ENCODE measurements around the gene MCCC1. TPM values are rescaled to one million over a fixed set of nuclear protein-coding genes. Genes with fewer than 3 reads are reported as not detected.

The MCCC1 gene
- total RNA-seq, 4 donors from 2014 or later = 24.8 to 58.7 (median 34.7) TPM

DNA sequence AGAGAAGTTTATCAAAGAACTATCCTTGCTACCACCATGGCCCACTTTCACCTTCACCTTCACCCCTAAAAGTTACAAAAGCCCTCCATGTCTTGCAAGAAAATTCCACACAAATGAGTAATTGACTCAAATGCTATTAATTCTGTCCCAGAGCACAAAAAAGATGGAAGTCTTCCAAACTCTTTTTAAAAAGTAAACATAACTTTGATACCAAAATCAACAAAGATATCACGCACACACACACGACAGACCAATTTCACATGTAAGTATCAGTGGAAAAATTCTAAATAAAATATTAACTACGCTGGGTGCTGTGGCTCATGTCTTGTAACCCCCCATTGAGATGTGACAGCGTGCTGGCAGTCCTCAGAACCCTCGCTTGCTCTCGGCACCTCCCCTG lies 1.1 kb upstream of the MCCC1 start:
- H3K9me3 ChIP-seq = no peaks in the 10 kb centered on the region
- no peak for DNase-seq (ENCODE audit: low spot score in 2 of 2)

DNA sequence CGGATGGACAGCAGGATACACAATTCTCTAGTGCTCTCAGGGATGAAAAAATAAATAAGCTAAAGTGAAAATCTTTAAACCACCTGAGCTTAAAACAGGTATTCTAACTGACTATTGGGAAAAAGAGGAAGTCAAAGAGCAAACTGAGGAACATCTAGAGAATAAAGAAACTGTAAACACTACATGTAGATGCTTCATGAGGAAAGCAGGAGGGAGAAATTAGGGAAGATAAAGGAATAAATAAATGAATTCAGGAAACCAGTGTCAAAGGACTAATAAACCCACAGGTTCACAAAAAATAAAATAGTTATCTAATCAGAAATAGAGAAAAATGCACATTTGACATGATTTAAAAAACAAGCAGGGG lies 525 bp upstream of the MCCC1 start:
- H3K27me3 ChIP-seq = no peaks in the 10 kb centered on the region
- H3K4me1 ChIP-seq = peaks cover 22% of the 10 kb centered on the region
- peak overlapping the region; percentile 86 for H3K4me3 ChIP-seq
- no peak for DNase-seq (ENCODE audit: low spot score in 2 of 2)
- peak overlapping the region; percentile 92 for H3K27ac ChIP-seq
- no peaks in the 10 kb centered on the region for H3K9me3 ChIP-seq
- WGBS = 0% methylated on average over 1 of the region's 1 CpG
- no peaks in the 10 kb centered on the region for H3K36me3 ChIP-seq
- no peak for TF ChIP-seq EP300 (IDR thresholded peaks at IDR 0.05)
- TF ChIP-seq POLR2AphosphoS5 (IDR thresholded peaks at IDR 0.05) = no peak
- TF ChIP-seq, protein P1, sequence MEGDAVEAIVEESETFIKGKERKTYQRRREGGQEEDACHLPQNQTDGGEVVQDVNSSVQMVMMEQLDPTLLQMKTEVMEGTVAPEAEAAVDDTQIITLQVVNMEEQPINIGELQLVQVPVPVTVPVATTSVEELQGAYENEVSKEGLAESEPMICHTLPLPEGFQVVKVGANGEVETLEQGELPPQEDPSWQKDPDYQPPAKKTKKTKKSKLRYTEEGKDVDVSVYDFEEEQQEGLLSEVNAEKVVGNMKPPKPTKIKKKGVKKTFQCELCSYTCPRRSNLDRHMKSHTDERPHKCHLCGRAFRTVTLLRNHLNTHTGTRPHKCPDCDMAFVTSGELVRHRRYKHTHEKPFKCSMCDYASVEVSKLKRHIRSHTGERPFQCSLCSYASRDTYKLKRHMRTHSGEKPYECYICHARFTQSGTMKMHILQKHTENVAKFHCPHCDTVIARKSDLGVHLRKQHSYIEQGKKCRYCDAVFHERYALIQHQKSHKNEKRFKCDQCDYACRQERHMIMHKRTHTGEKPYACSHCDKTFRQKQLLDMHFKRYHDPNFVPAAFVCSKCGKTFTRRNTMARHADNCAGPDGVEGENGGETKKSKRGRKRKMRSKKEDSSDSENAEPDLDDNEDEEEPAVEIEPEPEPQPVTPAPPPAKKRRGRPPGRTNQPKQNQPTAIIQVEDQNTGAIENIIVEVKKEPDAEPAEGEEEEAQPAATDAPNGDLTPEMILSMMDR (IDR thresholded peaks at IDR 0.05) = no peak
- TF ChIP-seq POLR2A (IDR thresholded peaks at IDR 0.05) = no peak

More for the DNA sequence above, 1.1 kb upstream of the MCCC1 start:
- no peaks in the 10 kb centered on the region for H3K36me3 ChIP-seq
- H3K27me3 ChIP-seq = no peaks in the 10 kb centered on the region
- H3K27ac ChIP-seq = peak overlapping the region; percentile 92
- H3K4me3 ChIP-seq = no peak overlapping the region
- WGBS = 92% methylated on average over 6 of the region's 6 CpGs
- peaks cover 21% of the 10 kb centered on the region for H3K4me1 ChIP-seq
- TF ChIP-seq POLR2A (IDR thresholded peaks at IDR 0.05) (no peak), POLR2AphosphoS5 (IDR thresholded peaks at IDR 0.05) (no peak), EP300 (IDR thresholded peaks at IDR 0.05) (no peak)
- TF ChIP-seq, protein P1 (IDR thresholded peaks at IDR 0.05) = no peak

DNA sequence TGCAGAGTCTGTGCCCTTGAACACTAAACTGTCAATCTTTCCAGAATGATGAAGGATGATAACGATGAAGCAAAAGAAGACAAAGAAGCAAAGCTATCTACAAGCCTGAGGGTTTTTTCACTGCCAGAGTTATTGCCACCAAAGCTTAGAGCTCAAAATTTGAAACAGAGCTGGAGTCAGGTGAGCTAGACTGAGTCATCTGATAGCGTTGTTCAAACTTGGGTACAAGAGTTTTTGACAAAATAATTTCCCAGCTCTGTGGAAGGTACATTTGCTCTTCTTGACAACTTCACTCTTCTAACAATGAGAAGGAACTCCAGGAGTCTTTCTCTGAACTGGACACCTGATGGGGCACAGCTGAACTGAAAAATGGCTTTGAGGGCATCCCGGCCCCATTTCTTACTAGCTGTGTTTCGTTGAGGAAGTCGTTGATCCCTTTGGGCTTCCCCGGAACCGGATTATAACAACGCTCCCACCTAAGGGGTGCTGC lies 715 bp downstream of the MCCC1 start:
- no peak for DNase-seq (ENCODE audit: low spot score in 2 of 2)
- Histone ChIP-seq H3K4me1 (peaks cover 26% of the 10 kb centered on the region), H3K27ac (peak overlapping the region; percentile 92)

DNA sequence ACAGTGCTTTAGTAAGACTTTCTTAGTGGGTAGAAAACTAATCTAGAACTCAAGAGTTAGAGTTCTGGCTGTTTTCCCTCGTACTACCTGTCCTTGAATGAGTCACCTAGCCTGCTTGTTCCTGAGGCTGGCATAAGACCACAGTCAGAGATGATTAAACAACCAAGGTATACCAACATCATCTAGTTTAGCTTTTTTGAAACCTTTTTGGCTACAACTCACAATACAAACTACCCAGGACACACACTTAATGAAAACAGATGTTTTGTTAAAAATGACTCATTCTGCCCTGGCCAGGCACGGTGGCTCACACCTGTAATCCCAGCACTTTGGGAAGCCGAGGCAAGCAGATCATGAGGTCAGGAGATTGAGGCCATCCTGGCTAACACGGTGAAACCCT lies 4.6 kb downstream of the MCCC1 start:
- DNase-seq (ENCODE audit: low spot score in 2 of 2) = no peak
- 81% methylated on average over 4 of the region's 4 CpGs for WGBS
- Histone ChIP-seq H3K4me3 (no peak overlapping the region), H3K27me3 (no peaks in the 10 kb centered on the region), H3K4me1 (peaks cover 21% of the 10 kb centered on the region), H3K27ac (no peak overlapping the region), H3K36me3 (peaks cover 27% of the 10 kb centered on the region), H3K9me3 (no peaks in the 10 kb centered on the region)
- TF ChIP-seq POLR2AphosphoS5 (IDR thresholded peaks at IDR 0.05) (no peak), EP300 (IDR thresholded peaks at IDR 0.05) (no peak), POLR2A (IDR thresholded peaks at IDR 0.05) (no peak)
- TF ChIP-seq, protein P1 (IDR thresholded peaks at IDR 0.05) = no peak

More for the DNA sequence above, 715 bp downstream of the MCCC1 start:
- Histone ChIP-seq H3K4me3 (peak overlapping the region; percentile 86), H3K9me3 (no peaks in the 10 kb centered on the region), H3K27me3 (no peaks in the 10 kb centered on the region), H3K36me3 (no peaks in the 10 kb centered on the region)
- TF ChIP-seq POLR2AphosphoS5 (IDR thresholded peaks at IDR 0.05) = no peak
- no peak for TF ChIP-seq EP300 (IDR thresholded peaks at IDR 0.05)
- TF ChIP-seq, protein P1 (IDR thresholded peaks at IDR 0.05) = no peak
- no peak for TF ChIP-seq POLR2A (IDR thresholded peaks at IDR 0.05)
- WGBS = 3% methylated on average over 8 of the region's 8 CpGs

DNA sequence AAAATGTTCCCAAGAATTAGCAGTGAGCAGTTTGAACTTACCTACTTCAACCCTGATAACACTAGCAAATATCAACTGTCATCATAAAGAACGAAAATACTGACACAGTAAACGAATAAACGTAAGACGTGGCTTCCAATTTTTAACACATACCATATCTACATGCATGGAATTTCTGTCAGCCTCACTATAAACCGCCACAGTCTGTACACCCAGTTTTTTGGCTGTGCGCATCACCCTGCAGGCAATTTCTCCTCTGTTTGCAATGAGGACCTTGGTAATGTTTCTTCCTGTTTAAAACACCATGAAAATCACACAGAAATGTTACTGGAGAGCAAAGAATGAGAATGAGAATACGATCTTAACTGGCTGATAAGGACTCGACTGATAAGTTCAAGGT lies 7.0 kb downstream of the MCCC1 start:
- Histone ChIP-seq H3K4me3 (no peak overlapping the region), H3K27ac (no peak overlapping the region), H3K27me3 (no peaks in the 10 kb centered on the region), H3K36me3 (peaks cover 47% of the 10 kb centered on the region), H3K4me1 (peaks cover 9% of the 10 kb centered on the region), H3K9me3 (no peaks in the 10 kb centered on the region)
- TF ChIP-seq POLR2A (IDR thresholded peaks at IDR 0.05) (no peak), POLR2AphosphoS5 (IDR thresholded peaks at IDR 0.05) (no peak), EP300 (IDR thresholded peaks at IDR 0.05) (no peak)
- TF ChIP-seq, protein P1 (IDR thresholded peaks at IDR 0.05) = no peak
- no peak for DNase-seq (ENCODE audit: low spot score in 2 of 2)
- WGBS = 96% methylated on average over 8 of the region's 8 CpGs

All from suprapubic skin (tissue), 4 donors.